A204.1 (cell line): ENCODE data around the gene TRDMT1.

ENCODE experiments used
- FAIRE-seq: peaks from 2 replicates; lab custom pipeline; 2012; peaks lifted over from hg19 to GRCh38; lab: Jason Lieb, UNC

TRDMT1 gene

DNA sequence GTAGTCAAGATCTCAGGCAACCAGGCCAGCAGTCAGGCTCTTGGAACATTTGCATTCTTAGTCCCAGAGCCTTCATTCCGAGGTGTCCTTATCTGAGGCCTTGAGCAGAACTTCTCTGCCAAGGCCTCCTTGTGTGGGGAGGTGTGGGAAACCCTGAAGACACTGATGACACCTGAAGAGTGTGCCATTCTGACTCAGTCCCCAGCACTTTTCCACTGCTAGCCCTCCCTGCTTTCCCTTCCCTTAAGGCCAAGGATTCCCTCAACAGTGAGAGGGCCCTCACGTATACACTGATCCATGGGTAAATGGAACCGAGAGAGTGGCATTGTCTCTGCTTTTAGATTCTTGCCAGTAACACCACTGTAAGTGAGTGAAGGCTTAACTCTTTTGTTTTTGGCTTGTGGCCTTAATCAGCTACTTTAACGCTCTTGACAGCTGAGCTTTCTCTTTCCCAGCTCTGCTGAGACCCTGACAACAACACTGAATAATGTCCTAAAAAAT lies 30.3 kb downstream of the TRDMT1 start:
- FAIRE-seq = no peak

- FAIRE-seq = no peak
Observed at GRCh38 chr10:17169803-17170202, 31.7 kb downstream of the TRDMT1 start.

DNA sequence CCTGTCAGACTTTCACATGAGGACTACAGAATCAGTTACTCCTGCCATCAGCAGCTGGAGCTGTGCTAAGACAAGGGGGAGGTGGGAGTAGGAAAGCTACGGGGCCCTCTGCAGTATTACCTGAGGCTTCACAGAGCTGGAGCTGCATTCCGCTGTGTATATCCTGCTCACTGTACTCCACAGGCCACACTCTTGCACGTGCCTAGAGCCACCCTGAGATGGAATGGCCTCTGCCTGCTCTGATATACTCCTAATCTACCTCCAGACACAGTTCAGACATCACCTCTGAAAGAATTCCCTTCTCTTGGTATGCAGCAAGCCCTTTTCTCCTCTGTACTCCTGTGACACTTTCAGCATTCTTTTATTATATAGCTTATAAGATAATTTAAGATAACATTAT lies 34.8 kb downstream of the TRDMT1 start:
- no peak for FAIRE-seq

DNA sequence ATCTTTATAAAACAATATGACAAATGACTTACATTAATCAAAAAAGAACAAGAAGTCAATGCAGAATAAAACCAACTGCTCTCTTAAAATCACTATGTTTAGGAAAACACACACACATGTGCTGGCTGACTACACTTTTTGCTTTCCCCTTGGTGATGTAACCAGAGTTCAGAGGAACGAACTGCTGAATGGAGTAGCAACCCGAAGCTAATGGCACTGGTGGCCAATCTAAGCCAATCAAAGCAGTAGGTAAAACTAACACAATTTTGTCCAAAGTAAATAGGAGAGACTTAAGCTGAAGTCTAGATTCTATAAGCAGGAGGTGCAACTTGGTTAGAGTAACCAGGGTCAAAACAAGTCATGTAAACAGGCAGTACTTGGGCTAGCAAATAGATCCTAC lies 38.6 kb downstream of the TRDMT1 start:
- FAIRE-seq = no peak

DNA sequence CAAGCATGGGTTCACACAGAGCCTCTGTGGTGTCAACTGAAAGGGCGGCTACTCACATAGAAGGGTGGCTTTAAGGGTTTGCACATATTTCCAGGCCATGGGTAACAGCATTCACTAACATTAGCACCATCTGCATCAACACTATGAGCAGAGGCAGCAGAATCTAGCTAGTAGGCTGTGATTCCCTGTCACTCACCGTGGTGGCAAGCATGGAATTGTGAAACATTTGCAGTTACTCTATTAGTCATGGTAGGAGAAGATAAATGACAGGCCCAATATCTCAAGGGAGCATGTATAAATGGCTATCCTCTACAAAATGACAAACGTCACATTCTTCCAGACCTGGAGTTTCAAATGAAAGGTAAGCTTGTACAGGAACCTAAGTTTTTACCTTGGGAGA lies 39.7 kb downstream of the TRDMT1 start:
- FAIRE-seq = no peak

- FAIRE-seq = no peak
Observed at GRCh38 chr10:17157024-17157423, 44.4 kb downstream of the TRDMT1 start.

- no peak for FAIRE-seq
Observed at GRCh38 chr10:17155826-17156225, 45.6 kb downstream of the TRDMT1 start.

DNA sequence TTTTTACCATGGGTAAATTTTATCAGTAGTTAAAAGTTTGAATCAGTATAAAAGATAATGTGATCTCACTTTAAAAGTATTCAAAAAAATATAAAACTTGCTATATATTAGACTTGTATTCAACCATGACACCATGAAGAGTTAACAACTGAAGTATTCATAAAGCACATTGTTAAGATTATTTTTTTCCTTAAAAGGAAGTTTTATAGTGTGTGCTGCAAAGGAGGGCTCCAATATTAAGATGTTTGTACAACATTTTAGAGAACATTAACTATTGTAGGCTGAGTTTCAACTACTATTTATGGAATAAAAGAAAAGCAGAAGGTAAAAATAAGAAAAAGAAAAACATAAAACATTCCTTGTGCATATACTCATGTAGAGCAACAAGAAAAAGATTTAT lies 47.4 kb downstream of the TRDMT1 start:
- no peak for FAIRE-seq

GRCh38 chr10:17153321-17153720 lies 48.2 kb downstream of the TRDMT1 start:
- no peak for FAIRE-seq

- FAIRE-seq = no peak
Observed at GRCh38 chr10:17151716-17152115, 49.8 kb downstream of the TRDMT1 start.

- FAIRE-seq = no peak
Observed at GRCh38 chr10:17147884-17148489, 53.5 kb downstream of the TRDMT1 start.

GRCh38 chr10:17146892-17147291 lies 54.6 kb downstream of the TRDMT1 start:
- FAIRE-seq = no peak

- FAIRE-seq = no peak
Observed at GRCh38 chr10:17145239-17145638, 56.2 kb downstream of the TRDMT1 start.

GRCh38 chr10:17144757-17145156 lies 56.7 kb downstream of the TRDMT1 start:
- no peak for FAIRE-seq

- FAIRE-seq = no peak
Observed at GRCh38 chr10:17144032-17144431, 57.4 kb downstream of the TRDMT1 start.

- FAIRE-seq = no peak
Observed at GRCh38 chr10:17143055-17143690, 58.3 kb downstream of the TRDMT1 start.

DNA sequence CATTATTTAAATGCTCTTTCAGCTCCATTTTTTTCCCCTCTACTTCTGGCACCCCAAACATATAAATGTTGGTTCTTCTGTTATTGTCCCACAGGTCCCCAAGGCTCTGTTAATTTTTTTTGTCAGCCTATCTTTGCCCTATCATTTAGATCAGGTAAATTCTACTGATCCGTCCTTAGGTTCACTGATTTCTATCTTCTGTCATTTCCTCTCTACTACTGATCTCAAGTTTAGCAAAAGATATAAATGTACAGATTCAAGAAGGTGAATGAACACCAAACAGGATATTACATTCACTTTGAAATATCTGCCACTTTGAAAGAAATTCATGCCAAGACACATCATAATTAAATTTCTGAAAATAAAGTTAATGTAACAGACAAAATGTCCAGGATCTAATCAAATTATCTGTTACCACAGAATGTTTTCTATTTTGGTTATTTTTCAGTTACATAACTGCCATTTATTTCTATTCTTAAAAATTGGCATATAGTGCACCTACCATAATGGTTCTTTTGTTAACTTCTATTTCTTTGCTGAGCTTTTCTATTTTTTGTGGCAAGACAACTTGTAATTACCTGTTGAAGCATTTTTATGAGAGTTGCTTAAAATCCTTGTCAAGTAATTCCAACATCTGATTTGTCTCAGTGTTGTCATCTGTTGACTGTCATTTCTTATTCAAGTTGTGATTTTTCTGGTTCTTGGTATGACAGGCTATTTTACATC lies 59.8 kb downstream of the TRDMT1 start:
- no peak for FAIRE-seq

DNA sequence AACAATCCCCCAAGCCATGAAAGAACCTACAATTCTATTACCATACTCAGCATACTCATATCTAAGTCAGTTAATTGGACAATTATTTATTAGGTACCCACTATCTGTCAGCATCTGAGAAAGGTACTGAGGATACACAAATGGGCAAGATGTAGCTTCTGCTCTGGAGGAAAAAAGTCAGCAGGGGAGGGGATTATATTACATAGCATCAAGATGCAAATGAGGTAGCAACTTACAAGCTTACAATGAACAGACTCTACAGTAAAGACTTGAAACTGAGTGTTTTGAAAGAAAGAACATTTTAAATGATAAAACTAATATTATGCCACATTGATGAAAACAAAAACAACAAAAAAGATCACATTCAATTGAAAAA lies 61.1 kb downstream of the TRDMT1 start:
- no peak for FAIRE-seq

DNA sequence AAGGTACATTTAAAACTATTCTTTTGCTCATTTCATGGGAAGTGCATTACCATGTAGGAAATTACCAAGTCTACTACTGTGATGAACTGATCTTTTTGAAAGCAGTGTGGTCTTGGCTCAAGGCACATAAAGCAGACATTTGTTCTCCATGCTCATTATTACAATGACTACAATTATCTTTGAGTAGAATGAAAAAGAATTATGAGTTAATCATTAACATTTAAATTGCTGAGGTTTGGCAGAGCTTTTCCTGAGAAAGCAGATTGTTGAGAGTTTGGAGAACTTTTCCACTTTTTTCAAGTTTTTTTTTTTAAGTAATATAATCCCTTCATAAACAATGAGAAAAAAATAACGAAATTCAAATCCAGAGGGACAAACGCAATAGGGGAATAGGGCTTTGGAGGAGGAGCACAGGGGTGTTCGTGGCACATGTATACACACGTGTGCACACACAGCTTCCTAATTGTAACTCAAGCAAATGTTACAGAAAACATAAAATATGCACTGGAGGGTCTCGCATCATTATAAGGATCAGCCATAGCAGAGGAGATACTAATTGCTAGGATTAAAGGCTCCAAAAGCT lies 62.9 kb downstream of the TRDMT1 start:
- FAIRE-seq = no peak

GRCh38 chr10:17134737-17135260 lies 66.7 kb downstream of the TRDMT1 start:
- no peak for FAIRE-seq

DNA sequence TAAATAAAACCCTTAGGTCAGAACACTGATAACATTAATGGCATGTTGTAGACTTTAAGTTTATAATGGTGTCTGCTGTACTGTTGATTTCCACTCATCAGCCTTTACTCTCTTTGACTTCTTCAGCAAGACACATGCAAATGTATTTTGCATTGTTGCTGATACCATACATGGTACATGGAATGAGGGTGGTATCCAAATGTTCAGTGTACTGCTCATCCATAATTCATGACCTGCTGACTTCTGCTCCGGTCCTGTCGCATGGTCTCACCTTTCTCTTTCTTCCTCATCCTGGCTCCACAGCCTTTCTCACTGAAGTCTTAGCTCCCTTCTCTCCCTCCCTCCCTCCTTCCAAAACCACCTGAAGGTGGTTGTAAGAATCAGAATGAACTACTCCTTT lies 67.2 kb downstream of the TRDMT1 start:
- no peak for FAIRE-seq

- FAIRE-seq = no peak
Observed at GRCh38 chr10:17129741-17130140, 71.7 kb downstream of the TRDMT1 start, which contains the start of gene CUBN. CUBN (minus strand) TSS chr10:17129811; CDS start chr10:17129765, 46 bp downstream.

DNA sequence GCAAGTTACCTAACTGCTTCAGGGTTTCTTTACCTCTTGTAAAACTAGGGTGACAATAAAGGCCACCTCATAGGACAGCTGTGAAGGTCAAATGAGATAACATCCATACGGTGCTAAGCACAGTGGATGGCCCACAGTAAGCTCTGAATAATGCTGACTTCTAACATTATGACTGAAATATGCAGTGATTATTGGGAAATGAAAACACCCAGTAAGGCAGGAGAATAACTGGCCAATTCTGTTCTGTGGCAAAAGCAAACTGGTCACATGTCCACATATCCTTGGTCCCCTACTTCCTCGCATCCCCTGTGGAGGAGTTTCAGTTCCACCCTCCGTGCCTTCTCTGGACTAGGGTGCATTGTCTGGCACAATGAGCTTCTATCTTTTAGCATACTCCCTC lies 73.2 kb downstream of the TRDMT1 start:
- no peak for FAIRE-seq
